ENCODE data around the gene CC2D2B.

DNA sequence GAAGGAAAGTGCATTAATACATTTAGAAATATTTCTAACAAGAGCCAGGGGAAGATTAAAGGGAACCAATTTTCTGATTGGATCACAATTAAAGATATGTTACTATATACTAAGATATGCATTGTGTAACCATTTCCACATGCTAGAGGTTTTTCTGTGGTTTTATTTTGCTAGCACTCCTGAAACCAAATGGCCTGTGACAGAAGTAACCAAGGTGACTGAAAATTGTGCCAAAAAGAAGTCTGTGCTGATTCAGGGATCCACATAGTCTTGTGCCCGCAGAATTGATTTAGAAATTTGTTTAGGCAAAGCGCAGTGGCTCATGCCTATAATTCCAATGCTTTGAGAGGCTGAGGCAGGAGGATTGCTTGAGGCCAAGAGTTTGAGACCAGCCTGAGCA, 1.8 kb downstream of the CC2D2B start:
- TF ChIP-seq, protein P1, sequence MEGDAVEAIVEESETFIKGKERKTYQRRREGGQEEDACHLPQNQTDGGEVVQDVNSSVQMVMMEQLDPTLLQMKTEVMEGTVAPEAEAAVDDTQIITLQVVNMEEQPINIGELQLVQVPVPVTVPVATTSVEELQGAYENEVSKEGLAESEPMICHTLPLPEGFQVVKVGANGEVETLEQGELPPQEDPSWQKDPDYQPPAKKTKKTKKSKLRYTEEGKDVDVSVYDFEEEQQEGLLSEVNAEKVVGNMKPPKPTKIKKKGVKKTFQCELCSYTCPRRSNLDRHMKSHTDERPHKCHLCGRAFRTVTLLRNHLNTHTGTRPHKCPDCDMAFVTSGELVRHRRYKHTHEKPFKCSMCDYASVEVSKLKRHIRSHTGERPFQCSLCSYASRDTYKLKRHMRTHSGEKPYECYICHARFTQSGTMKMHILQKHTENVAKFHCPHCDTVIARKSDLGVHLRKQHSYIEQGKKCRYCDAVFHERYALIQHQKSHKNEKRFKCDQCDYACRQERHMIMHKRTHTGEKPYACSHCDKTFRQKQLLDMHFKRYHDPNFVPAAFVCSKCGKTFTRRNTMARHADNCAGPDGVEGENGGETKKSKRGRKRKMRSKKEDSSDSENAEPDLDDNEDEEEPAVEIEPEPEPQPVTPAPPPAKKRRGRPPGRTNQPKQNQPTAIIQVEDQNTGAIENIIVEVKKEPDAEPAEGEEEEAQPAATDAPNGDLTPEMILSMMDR (IDR thresholded peaks at IDR 0.05), result no peak
- TF ChIP-seq SIN3A (IDR thresholded peaks at IDR 0.05; ENCODE audit: borderline replicate concordance, insufficient read depth, low read depth, low read length) (no peak), POLR2AphosphoS5 (IDR thresholded peaks at IDR 0.05; ENCODE audit: low read depth, low read length) (no peak), TCF7L2 (IDR thresholded peaks at IDR 0.05; ENCODE audit: low read depth, low read length) (no peak)
- TF ChIP-seq, protein P2, sequence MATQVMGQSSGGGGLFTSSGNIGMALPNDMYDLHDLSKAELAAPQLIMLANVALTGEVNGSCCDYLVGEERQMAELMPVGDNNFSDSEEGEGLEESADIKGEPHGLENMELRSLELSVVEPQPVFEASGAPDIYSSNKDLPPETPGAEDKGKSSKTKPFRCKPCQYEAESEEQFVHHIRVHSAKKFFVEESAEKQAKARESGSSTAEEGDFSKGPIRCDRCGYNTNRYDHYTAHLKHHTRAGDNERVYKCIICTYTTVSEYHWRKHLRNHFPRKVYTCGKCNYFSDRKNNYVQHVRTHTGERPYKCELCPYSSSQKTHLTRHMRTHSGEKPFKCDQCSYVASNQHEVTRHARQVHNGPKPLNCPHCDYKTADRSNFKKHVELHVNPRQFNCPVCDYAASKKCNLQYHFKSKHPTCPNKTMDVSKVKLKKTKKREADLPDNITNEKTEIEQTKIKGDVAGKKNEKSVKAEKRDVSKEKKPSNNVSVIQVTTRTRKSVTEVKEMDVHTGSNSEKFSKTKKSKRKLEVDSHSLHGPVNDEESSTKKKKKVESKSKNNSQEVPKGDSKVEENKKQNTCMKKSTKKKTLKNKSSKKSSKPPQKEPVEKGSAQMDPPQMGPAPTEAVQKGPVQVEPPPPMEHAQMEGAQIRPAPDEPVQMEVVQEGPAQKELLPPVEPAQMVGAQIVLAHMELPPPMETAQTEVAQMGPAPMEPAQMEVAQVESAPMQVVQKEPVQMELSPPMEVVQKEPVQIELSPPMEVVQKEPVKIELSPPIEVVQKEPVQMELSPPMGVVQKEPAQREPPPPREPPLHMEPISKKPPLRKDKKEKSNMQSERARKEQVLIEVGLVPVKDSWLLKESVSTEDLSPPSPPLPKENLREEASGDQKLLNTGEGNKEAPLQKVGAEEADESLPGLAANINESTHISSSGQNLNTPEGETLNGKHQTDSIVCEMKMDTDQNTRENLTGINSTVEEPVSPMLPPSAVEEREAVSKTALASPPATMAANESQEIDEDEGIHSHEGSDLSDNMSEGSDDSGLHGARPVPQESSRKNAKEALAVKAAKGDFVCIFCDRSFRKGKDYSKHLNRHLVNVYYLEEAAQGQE (IDR thresholded peaks at IDR 0.05; ENCODE audit: insufficient read depth in 1 of 2, low read depth in 2 of 2, low read length in 1 of 2), result no peak

All from Panc1 (cell line).